Measurements from ENCODE around the gene DOCK1. TPM values are rescaled to one million over a fixed set of nuclear protein-coding genes. Genes with fewer than 3 reads are reported as not detected.

DOCK1 gene
- total RNA-seq, 2 donors from 2014 or later = 52.9 to 76.7 TPM

- Histone ChIP-seq H3K36me3 (peaks cover 29% of the 10 kb centered on the region), H3K27ac (no peak overlapping the region), H3K4me1 (ENCODE audit: control insufficient read depth in 1 of 2, low read depth in 2 of 2) (no peaks in the 10 kb centered on the region), H3K4me3 (no peak overlapping the region), H3K27me3 (replicated peaks; ENCODE audit: insufficient read depth) (no peaks in the 10 kb centered on the region), H3K9me3 (no peaks in the 10 kb centered on the region)
- ATAC-seq (ENCODE audit: insufficient number of reproducible peaks, low FRiP score, low read depth) = no peak
- no peak for DNase-seq (ENCODE audit: low spot score)
- TF ChIP-seq CTCF (IDR thresholded peaks at IDR 0.05) = no peak
Measured at GRCh38 chr10:127440371-127440770, 535.1 kb downstream of the DOCK1 start.

GRCh38 chr10:127441350-127442219 is 536.4 kb downstream of the DOCK1 start:
- no peak overlapping the region for H3K27ac ChIP-seq
- no peak for DNase-seq (ENCODE audit: low spot score)
- H3K36me3 ChIP-seq = peaks cover 35% of the 10 kb centered on the region
- no peaks in the 10 kb centered on the region for H3K4me1 ChIP-seq (ENCODE audit: control insufficient read depth in 1 of 2, low read depth in 2 of 2)
- no peaks in the 10 kb centered on the region for H3K27me3 ChIP-seq (replicated peaks; ENCODE audit: insufficient read depth)
- TF ChIP-seq CTCF (IDR thresholded peaks at IDR 0.05) = no peak
- no peak overlapping the region for H3K4me3 ChIP-seq
- no peak for ATAC-seq (ENCODE audit: insufficient number of reproducible peaks, low FRiP score, low read depth)
- no peaks in the 10 kb centered on the region for H3K9me3 ChIP-seq

GRCh38 chr10:127442220-127442525 is 536.9 kb downstream of the DOCK1 start:
- H3K9me3 ChIP-seq = no peaks in the 10 kb centered on the region
- no peak for DNase-seq (ENCODE audit: low spot score)
- H3K4me1 ChIP-seq (ENCODE audit: control insufficient read depth in 1 of 2, low read depth in 2 of 2) = no peaks in the 10 kb centered on the region
- H3K4me3 ChIP-seq = no peak overlapping the region
- ATAC-seq (ENCODE audit: insufficient number of reproducible peaks, low FRiP score, low read depth) = no peak
- no peak for TF ChIP-seq CTCF (IDR thresholded peaks at IDR 0.05)
- no peaks in the 10 kb centered on the region for H3K27me3 ChIP-seq (replicated peaks; ENCODE audit: insufficient read depth)
- no peak overlapping the region for H3K27ac ChIP-seq
- H3K36me3 ChIP-seq = peaks cover 41% of the 10 kb centered on the region

GRCh38 chr10:127444155-127444554 is 538.9 kb downstream of the DOCK1 start:
- Histone ChIP-seq H3K27ac (no peak overlapping the region), H3K4me1 (ENCODE audit: control insufficient read depth in 1 of 2, low read depth in 2 of 2) (no peaks in the 10 kb centered on the region), H3K27me3 (replicated peaks; ENCODE audit: insufficient read depth) (no peaks in the 10 kb centered on the region), H3K4me3 (no peak overlapping the region), H3K9me3 (no peaks in the 10 kb centered on the region), H3K36me3 (peaks cover 45% of the 10 kb centered on the region)
- TF ChIP-seq CTCF (IDR thresholded peaks at IDR 0.05) = no peak
- no peak for DNase-seq (ENCODE audit: low spot score)
- ATAC-seq (ENCODE audit: insufficient number of reproducible peaks, low FRiP score, low read depth) = no peak

GRCh38 chr10:127447197-127447596 is 542.0 kb downstream of the DOCK1 start:
- Histone ChIP-seq H3K4me3 (no peak overlapping the region), H3K9me3 (no peaks in the 10 kb centered on the region), H3K4me1 (ENCODE audit: control insufficient read depth in 1 of 2, low read depth in 2 of 2) (no peaks in the 10 kb centered on the region), H3K36me3 (peaks cover 41% of the 10 kb centered on the region), H3K27me3 (replicated peaks; ENCODE audit: insufficient read depth) (no peaks in the 10 kb centered on the region), H3K27ac (no peak overlapping the region)
- DNase-seq (ENCODE audit: low spot score) = no peak
- no peak for ATAC-seq (ENCODE audit: insufficient number of reproducible peaks, low FRiP score, low read depth)
- TF ChIP-seq CTCF (IDR thresholded peaks at IDR 0.05) = no peak
